Activated CD8-positive, alpha-beta memory T cell treated with anti-CD3 and anti-CD28 coated beads, Interleukin-2, amount 50 U/mL, for 24 hours (primary cell): ENCODE measurements around the gene AMPD1.

Source experiments
- DNase-seq: peaks from one replicate; pipeline ENCODE4 v3.0.0-alpha.2; 2020; ENCODE audit errors: extremely low read depth

AMPD1 gene

GRCh38 chr1:114638910-114639309 lies 56.4 kb downstream of the AMPD1 start:
- no peak for DNase-seq

DNA sequence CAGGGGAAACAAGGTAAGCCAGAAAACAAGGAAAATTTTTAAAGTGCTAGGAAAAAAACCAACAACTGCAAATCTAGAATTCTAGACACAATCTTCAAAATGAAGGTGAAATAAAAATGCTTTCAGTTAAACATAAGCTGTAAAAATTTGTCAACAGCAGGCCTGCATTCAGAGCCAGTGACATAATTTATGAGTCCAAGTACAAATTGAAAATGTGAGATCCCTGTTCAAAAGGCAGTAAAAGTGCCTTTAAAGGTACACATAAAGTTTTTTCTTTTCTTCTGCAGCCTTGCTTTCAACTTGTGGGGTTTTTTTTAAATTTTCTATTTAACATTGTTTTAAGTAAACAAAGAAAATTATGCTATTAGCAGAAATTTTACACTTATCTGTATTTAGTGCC lies 62.9 kb downstream of the AMPD1 start:
- no peak for DNase-seq

DNA sequence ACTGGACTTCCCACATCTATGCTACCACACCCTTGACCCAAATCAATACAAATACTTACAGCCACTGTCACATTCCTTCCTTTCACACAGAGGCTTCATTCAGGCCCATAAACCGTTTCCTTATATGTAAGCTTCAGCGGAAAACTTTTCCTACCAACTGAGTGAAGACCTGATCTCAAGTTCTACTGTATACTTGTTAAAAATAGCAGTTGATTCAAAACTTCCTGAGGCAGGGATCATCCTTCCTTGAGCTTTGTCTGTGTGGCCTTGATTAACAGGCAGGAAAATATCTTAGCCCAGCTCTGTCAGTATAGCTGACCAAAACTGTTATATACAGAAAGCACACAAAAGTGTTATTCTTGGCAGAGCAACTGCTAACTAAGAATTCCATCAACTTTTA lies 68.2 kb downstream of the AMPD1 start:
- DNase-seq: no peak

DNA sequence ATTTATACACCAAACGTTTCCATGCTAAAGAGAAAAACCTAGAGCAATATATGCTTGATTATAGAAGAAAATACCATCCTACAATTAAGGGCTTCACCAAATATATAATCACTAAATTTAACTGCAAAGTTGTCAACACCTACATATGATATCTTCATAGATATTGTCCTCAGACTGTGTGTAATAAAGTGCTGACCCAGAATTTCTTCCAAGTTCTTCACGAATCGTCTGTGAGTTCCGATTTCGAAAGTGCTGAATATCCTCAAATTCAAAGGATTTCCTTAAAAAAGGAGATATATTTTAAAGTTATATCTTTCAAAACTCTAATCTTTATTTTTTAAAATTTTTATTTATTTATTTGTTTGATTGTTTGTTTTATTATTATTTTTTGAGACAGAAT lies 72.0 kb downstream of the AMPD1 start:
- no peak for DNase-seq
